Measurements from ENCODE around the gene IFIH1. TPM values are rescaled to one million over a fixed set of nuclear protein-coding genes. Genes with fewer than 3 reads are reported as not detected.
A peak's percentile ranks its signal among the peaks of the same experiment; 100 is the strongest.

Gene IFIH1
- total RNA-seq, 1 experiment from 2014 or later = 4.5 TPM

DNA sequence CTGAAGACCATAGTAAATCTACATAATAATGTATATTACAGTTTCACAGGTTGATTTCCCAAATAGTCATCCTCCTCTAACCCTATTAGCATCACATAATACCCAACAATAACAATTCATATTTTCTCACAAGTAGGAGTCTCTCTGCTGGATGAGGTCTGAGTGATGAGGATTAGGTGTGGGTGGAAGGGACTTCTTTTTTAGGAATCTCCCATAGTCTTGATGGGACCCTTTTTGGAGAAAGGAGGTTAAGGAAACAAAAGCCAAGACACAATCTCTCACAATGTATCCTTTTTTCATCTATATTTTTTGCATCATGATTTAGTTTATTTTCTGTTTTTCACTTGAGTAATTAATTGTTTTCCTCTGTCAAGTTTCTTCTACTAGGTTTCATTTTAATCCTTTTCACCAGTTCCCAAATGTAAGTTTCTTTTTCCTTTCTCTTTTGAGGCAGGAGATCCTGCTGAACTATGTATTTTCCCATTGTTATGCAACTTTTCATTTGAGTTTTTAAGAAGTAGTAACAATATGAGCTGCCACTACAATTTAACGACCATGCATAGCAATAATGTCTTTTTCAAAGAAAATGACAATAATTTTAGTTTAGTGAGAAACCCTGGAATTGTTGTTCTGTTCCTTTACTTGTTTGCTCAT is 2.5 kb upstream of the IFIH1 start:
- H3K27ac Mint-ChIP-seq (ENCODE audit: low read depth, unreplicated experiment) = no peak overlapping the region
- TF ChIP-seq, protein P1, sequence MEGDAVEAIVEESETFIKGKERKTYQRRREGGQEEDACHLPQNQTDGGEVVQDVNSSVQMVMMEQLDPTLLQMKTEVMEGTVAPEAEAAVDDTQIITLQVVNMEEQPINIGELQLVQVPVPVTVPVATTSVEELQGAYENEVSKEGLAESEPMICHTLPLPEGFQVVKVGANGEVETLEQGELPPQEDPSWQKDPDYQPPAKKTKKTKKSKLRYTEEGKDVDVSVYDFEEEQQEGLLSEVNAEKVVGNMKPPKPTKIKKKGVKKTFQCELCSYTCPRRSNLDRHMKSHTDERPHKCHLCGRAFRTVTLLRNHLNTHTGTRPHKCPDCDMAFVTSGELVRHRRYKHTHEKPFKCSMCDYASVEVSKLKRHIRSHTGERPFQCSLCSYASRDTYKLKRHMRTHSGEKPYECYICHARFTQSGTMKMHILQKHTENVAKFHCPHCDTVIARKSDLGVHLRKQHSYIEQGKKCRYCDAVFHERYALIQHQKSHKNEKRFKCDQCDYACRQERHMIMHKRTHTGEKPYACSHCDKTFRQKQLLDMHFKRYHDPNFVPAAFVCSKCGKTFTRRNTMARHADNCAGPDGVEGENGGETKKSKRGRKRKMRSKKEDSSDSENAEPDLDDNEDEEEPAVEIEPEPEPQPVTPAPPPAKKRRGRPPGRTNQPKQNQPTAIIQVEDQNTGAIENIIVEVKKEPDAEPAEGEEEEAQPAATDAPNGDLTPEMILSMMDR (IDR thresholded peaks at IDR 0.05; ENCODE audit: unreplicated experiment) = no peak
- H3K4me3 Mint-ChIP-seq (ENCODE audit: unreplicated experiment) = no peak overlapping the region

DNA sequence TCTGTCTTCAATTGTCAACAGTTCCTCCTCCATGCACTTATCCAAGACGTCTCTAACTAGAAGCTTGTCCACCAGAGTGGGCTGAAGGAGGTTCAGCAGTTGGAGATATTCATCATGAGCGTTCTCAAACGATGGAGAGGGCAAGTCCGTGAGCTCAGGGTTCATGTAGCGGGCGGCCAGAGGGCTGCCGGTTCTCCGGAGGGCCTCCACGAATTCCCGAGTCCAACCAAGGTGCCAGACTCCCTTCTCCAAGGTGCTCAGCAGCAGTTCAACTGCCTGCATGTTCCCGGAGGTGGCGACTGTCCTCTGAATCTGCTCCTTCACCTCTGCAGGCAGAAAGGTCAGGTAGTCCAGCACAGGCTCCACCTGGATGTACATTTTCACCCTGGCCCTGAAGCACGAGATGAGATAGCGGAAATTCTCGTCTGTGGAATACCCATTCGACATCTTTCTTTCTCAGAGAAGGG is 590 bp downstream of the IFIH1 start:
- TF ChIP-seq, protein P1 (IDR thresholded peaks at IDR 0.05; ENCODE audit: unreplicated experiment) = no peak
- Mint-ChIP-seq H3K36me3 (ENCODE audit: insufficient read depth, unreplicated experiment) (peaks cover 7% of the 10 kb centered on the region), H3K27me3 (ENCODE audit: insufficient read depth, unreplicated experiment) (no peaks in the 10 kb centered on the region), H3K9me3 (ENCODE audit: unreplicated experiment) (no peaks in the 10 kb centered on the region), H3K27ac (ENCODE audit: low read depth, unreplicated experiment) (peak overlapping the region; percentile 99), H3K4me1 (ENCODE audit: insufficient read depth, unreplicated experiment) (peaks cover 19% of the 10 kb centered on the region), H3K4me3 (ENCODE audit: unreplicated experiment) (peak overlapping the region; percentile 86)
- BruUV-seq (replicated peaks) = no TSS peak
- ChIA-PET POLR2A (interaction anchor here (0.7 to 2.7 kb wide), 17 partner anchors 9 to 1374 kb away, joined by 3 to 10 read pairs (median 3); partner anchors contain the start of genes FAP and PSMD14), CTCF (interaction anchor here (0.5 to 2.5 kb wide), 10 partner anchors 15 to 1824 kb away, joined by 3 to 22 read pairs (median 4); no protein-coding TSS in a partner anchor)
- peak; percentile 61 for DNase-seq (ENCODE audit: unreplicated experiment)
- intact Hi-C loops (cut with micrococcal nuclease) = no loop called here

More for the DNA sequence above, 2.5 kb upstream of the IFIH1 start:
- H3K27me3 Mint-ChIP-seq (ENCODE audit: insufficient read depth, unreplicated experiment) = no peaks in the 10 kb centered on the region
- peaks cover 7% of the 10 kb centered on the region for H3K36me3 Mint-ChIP-seq (ENCODE audit: insufficient read depth, unreplicated experiment)
- no peak for DNase-seq (ENCODE audit: unreplicated experiment)
- ChIA-PET POLR2A (interaction anchor here (0.7 kb wide), 1 partner anchor 1926 kb away, joined by 3 read pairs; no protein-coding TSS in a partner anchor), CTCF (interaction anchor here (0.6 to 1.0 kb wide), 3 partner anchors 13 to 682 kb away, joined by 3 read pairs; no protein-coding TSS in a partner anchor)
- H3K9me3 Mint-ChIP-seq (ENCODE audit: unreplicated experiment) = no peaks in the 10 kb centered on the region
- BruUV-seq (replicated peaks) = no TSS peak
- intact Hi-C loops (cut with micrococcal nuclease) = no loop called here
- H3K4me1 Mint-ChIP-seq (ENCODE audit: insufficient read depth, unreplicated experiment) = peaks cover 19% of the 10 kb centered on the region

DNA sequence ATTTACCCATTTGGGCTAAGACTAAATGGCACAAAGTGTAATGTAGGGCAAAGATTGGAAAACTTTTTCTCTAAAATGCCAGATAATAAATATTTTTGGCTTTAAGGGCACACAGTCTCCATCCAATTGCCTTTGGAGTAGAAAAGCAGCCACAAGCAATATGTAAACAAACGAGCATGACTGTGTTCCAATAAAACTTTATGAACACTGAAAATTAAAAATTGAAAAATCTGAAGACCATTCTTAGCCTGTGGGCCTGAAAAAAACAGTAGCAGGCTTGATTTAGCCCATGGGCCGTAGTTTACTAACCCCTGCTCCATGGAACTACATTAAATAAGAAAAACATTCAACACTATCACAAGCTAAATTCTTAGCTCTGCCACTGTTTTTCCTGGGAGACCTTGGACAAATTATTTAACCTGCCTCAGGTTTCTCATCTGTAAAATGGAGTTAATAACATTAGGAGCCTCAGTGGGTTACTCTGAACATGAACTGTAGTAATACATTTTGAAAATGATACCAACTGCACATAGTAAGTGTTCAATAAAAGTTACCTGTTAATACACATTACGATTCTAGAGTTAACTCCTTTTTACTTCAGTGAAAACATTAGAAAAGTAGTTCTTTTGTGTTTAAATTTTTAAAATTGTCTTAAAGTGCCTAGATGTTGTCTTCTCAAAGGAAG is 1.3 kb downstream of the IFIH1 start:
- Mint-ChIP-seq H3K4me1 (ENCODE audit: insufficient read depth, unreplicated experiment) (peaks cover 19% of the 10 kb centered on the region), H3K36me3 (ENCODE audit: insufficient read depth, unreplicated experiment) (peaks cover 7% of the 10 kb centered on the region), H3K27me3 (ENCODE audit: insufficient read depth, unreplicated experiment) (no peaks in the 10 kb centered on the region), H3K4me3 (ENCODE audit: unreplicated experiment) (peak overlapping the region; percentile 86), H3K27ac (ENCODE audit: low read depth, unreplicated experiment) (peak overlapping the region; percentile 99), H3K9me3 (ENCODE audit: unreplicated experiment) (no peaks in the 10 kb centered on the region)
- CTCF ChIA-PET = interaction anchor here (0.5 to 2.5 kb wide), 6 partner anchors 14 to 1825 kb away, joined by 3 to 22 read pairs (median 4); no protein-coding TSS in a partner anchor
- no TSS peak for BruUV-seq (replicated peaks)
- no peak for DNase-seq (ENCODE audit: unreplicated experiment)
- intact Hi-C loops (cut with micrococcal nuclease) = no loop called here
- TF ChIP-seq, protein P1 (IDR thresholded peaks at IDR 0.05; ENCODE audit: unreplicated experiment) = no peak
- POLR2A ChIA-PET = interaction anchor here (0.7 to 2.7 kb wide), 12 partner anchors 8 to 1375 kb away, joined by 3 to 10 read pairs (median 3); partner anchors contain the start of gene PSMD14

DNA sequence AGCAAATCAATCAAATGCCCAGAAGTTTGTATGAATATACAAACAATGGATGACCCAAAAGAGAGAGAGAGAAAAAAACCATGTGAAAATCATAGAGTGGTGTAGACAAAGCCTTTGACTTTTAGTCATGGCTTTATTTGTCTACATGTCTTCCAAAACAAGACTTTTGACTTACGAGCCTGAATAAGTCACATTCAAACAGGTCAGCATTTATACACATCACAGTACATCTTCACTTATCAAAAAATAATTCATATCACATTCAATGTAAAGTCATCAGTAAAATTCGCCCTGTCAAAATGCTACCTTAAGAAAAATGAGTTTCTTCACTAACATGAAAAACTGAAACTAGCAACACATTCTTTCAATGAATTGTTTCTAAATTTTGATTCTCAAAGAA is 1.9 kb downstream of the IFIH1 start:
- no peak for DNase-seq (ENCODE audit: unreplicated experiment)
- H3K27ac Mint-ChIP-seq (ENCODE audit: low read depth, unreplicated experiment) = no peak overlapping the region
- no peaks in the 10 kb centered on the region for H3K27me3 Mint-ChIP-seq (ENCODE audit: insufficient read depth, unreplicated experiment)
- TF ChIP-seq, protein P1 (IDR thresholded peaks at IDR 0.05; ENCODE audit: unreplicated experiment) = no peak
- H3K4me3 Mint-ChIP-seq (ENCODE audit: unreplicated experiment) = peak overlapping the region; percentile 86
- BruUV-seq (replicated peaks) = no TSS peak
- intact Hi-C loops (cut with micrococcal nuclease) = no loop called here
- CTCF ChIA-PET = interaction anchor here (0.9 to 1.9 kb wide), 5 partner anchors 13 to 95 kb away, joined by 3 to 14 read pairs (median 4); no protein-coding TSS in a partner anchor
- no peaks in the 10 kb centered on the region for H3K9me3 Mint-ChIP-seq (ENCODE audit: unreplicated experiment)
- peaks cover 7% of the 10 kb centered on the region for H3K36me3 Mint-ChIP-seq (ENCODE audit: insufficient read depth, unreplicated experiment)
- H3K4me1 Mint-ChIP-seq (ENCODE audit: insufficient read depth, unreplicated experiment) = peaks cover 19% of the 10 kb centered on the region
- POLR2A ChIA-PET = interaction anchor here (0.7 to 1.4 kb wide), 4 partner anchors 8 to 168 kb away, joined by 3 to 5 read pairs (median 4); no protein-coding TSS in a partner anchor
